Measurements from ENCODE around the gene CENPT. TPM values are rescaled to one million over a fixed set of nuclear protein-coding genes. Genes with fewer than 3 reads are reported as not detected.

Gene CENPT
- polyA plus RNA-seq, 2 of the 4 experiments (the other 2 are of a cell fraction): 19.1 to 36.9 TPM

DNA sequence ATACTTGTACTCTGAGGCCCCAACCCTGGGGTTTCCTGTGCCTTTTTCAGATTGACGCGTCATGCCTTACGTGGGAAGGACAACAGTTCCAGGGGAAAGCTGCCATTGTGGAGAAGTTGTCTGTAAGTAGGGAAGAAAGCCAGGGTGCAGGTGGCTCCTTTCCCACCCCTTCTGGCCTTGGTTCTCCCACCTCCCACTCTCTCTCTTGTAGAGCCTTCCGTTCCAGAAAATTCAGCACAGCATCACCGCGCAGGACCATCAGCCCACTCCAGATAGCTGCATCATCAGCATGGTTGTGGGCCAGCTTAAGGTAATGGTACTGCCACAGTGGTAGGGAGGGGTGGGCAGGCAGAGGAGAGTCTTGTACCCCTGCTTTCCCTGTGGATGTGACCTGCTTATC, 20.8 kb upstream of the CENPT start:
- WGBS (ENCODE audit: missing lambda C conversion rate): 90% methylated on average over 6 of the region's 6 CpGs
- POLR2A ChIA-PET: no interaction called here
- Histone ChIP-seq H3K4me2 (no peak overlapping the region), H3K4me1 (peaks cover 16% of the 10 kb centered on the region; the same call in 2 of the 3 replicates), H3K27ac (no peak overlapping the region), H3K4me3 (no peak overlapping the region), H3K9me3 (no peaks in the 10 kb centered on the region)
- TF ChIP-seq RNF2 (IDR thresholded peaks at IDR 0.05; ENCODE audit: borderline replicate concordance, low read depth) (no peak), TFCP2L1 (CRISPR knock-in tag; IDR thresholded peaks at IDR 0.05) (no peak), E2F6 (IDR thresholded peaks at IDR 0.05; ENCODE audit: borderline replicate concordance, low read depth) (no peak)
- TF ChIP-seq, protein P1, sequence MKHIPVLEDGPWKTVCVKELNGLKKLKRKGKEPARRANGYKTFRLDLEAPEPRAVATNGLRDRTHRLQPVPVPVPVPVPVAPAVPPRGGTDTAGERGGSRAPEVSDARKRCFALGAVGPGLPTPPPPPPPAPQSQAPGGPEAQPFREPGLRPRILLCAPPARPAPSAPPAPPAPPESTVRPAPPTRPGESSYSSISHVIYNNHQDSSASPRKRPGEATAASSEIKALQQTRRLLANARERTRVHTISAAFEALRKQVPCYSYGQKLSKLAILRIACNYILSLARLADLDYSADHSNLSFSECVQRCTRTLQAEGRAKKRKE (CRISPR knock-in tag; IDR thresholded peaks at IDR 0.05; ENCODE audit: low read depth): no peak
- FAIRE-seq (no peak), ATAC-seq (no peak), DNase-seq (ENCODE audit: low read depth in 1 of 2, low spot score in 1 of 2) (no peak)
- CTCF ChIA-PET: interaction anchor here (0.6 to 8.8 kb wide), 4 partner anchors 16 to 52 kb away, joined by 3 to 65 read pairs (median 4); no protein-coding TSS in a partner anchor

DNA sequence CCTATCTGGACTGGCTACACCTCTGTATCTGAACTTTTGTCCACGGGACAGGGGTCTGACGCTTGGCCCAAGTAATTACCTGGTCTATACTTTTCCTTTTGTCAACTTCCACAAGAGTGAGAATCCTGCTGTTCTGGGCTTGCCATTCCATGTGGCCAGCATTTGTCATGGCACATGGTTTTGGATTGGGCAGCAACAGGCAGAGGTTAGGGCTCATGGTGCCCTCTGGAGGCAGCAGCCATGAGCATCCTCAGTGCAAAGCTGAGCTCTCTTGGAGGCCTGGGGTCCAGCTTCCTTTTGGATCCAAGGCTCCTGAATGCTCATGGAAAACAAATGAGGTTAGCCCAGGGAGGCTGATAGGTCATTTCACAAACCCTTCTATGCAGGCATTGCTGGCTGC, 17.8 kb upstream of the CENPT start:
- no peak overlapping the region for H3K27ac ChIP-seq
- WGBS (ENCODE audit: missing lambda C conversion rate): 96% methylated on average over 2 of the region's 2 CpGs
- no peak for TF ChIP-seq MAFK (IDR thresholded peaks at IDR 0.05; ENCODE audit: partially characterized antibody)
- peak; percentile 43 to 65; a peak in 4 of 5 replicates for TF ChIP-seq RAD21 (conservative IDR thresholded peaks at IDR 0.05 in 1 of 2, IDR thresholded peaks at IDR 0.05 in 1 of 2)
- TF ChIP-seq, protein P2, sequence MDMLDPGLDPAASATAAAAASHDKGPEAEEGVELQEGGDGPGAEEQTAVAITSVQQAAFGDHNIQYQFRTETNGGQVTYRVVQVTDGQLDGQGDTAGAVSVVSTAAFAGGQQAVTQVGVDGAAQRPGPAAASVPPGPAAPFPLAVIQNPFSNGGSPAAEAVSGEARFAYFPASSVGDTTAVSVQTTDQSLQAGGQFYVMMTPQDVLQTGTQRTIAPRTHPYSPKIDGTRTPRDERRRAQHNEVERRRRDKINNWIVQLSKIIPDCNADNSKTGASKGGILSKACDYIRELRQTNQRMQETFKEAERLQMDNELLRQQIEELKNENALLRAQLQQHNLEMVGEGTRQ (IDR thresholded peaks at IDR 0.05): no peak
- no peak for TF ChIP-seq HDAC2 (IDR thresholded peaks at IDR 0.05)
- no peak for TF ChIP-seq RNF2 (IDR thresholded peaks at IDR 0.05; ENCODE audit: borderline replicate concordance, low read depth)
- TF ChIP-seq POLR2A (IDR thresholded peaks at IDR 0.05; ENCODE audit: low read length): no peak
- TF ChIP-seq KDM1A (IDR thresholded peaks at IDR 0.05; ENCODE audit: low read depth): no peak
- TF ChIP-seq EHF (CRISPR knock-in tag; IDR thresholded peaks at IDR 0.05): no peak
- no peak for TF ChIP-seq MAZ (IDR thresholded peaks at IDR 0.05; ENCODE audit: borderline replicate concordance, low read depth, low read length)
- TF ChIP-seq MYC (IDR thresholded peaks at IDR 0.05; ENCODE audit: borderline replicate concordance, low read length): peak; percentile 90; the same call in 1 of the 2 replicates
- TF ChIP-seq, protein P3, sequence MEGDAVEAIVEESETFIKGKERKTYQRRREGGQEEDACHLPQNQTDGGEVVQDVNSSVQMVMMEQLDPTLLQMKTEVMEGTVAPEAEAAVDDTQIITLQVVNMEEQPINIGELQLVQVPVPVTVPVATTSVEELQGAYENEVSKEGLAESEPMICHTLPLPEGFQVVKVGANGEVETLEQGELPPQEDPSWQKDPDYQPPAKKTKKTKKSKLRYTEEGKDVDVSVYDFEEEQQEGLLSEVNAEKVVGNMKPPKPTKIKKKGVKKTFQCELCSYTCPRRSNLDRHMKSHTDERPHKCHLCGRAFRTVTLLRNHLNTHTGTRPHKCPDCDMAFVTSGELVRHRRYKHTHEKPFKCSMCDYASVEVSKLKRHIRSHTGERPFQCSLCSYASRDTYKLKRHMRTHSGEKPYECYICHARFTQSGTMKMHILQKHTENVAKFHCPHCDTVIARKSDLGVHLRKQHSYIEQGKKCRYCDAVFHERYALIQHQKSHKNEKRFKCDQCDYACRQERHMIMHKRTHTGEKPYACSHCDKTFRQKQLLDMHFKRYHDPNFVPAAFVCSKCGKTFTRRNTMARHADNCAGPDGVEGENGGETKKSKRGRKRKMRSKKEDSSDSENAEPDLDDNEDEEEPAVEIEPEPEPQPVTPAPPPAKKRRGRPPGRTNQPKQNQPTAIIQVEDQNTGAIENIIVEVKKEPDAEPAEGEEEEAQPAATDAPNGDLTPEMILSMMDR (IDR thresholded peaks at IDR 0.05): peak; percentile 36
- TF ChIP-seq, protein P4, sequence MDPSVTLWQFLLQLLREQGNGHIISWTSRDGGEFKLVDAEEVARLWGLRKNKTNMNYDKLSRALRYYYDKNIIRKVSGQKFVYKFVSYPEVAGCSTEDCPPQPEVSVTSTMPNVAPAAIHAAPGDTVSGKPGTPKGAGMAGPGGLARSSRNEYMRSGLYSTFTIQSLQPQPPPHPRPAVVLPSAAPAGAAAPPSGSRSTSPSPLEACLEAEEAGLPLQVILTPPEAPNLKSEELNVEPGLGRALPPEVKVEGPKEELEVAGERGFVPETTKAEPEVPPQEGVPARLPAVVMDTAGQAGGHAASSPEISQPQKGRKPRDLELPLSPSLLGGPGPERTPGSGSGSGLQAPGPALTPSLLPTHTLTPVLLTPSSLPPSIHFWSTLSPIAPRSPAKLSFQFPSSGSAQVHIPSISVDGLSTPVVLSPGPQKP (IDR thresholded peaks at IDR 0.05; ENCODE audit: low read depth, low read length): no peak
- no peak for TF ChIP-seq POLR2AphosphoS2 (conservative IDR thresholded peaks at IDR 0.05; ENCODE audit: low read length)
- TF ChIP-seq ZSCAN20 (CRISPR knock-in tag; IDR thresholded peaks at IDR 0.05): no peak
- no peak for TF ChIP-seq EP300 (IDR thresholded peaks at IDR 0.05)
- no peak for TF ChIP-seq NFE2L2 (conservative IDR thresholded peaks at IDR 0.05; ENCODE audit: low read length)
- no peak for TF ChIP-seq NR3C1 (IDR thresholded peaks at IDR 0.05)
- TF ChIP-seq TFCP2L1 (CRISPR knock-in tag; IDR thresholded peaks at IDR 0.05): no peak
- TF ChIP-seq FOSL2 (IDR thresholded peaks at IDR 0.05): no peak
- TF ChIP-seq FOSL2 (CRISPR knock-in tag; IDR thresholded peaks at IDR 0.05): no peak
- no peak for TF ChIP-seq CBX8 (IDR thresholded peaks at IDR 0.05)
- no peak for TF ChIP-seq ZFP36 (IDR thresholded peaks at IDR 0.05; ENCODE audit: borderline replicate concordance, partially characterized antibody)
- no peak for TF ChIP-seq HEYL (CRISPR knock-in tag; IDR thresholded peaks at IDR 0.05)
- TF ChIP-seq REST (IDR thresholded peaks at IDR 0.05): no peak
- peak; percentile 87 for TF ChIP-seq MAX (IDR thresholded peaks at IDR 0.05)
- no peak for TF ChIP-seq RCOR1 (IDR thresholded peaks at IDR 0.05; ENCODE audit: low read depth, low read length)
- no peak for TF ChIP-seq CHD4 (IDR thresholded peaks at IDR 0.05; ENCODE audit: borderline replicate concordance)
- peak; percentile 84 to 88 for ATAC-seq
- H3K4me2 ChIP-seq: no peak overlapping the region
- H3K9me3 ChIP-seq: no peaks in the 10 kb centered on the region
- ChIA-PET POLR2A (interaction anchor here (0.7 kb wide), 2 partner anchors 46 to 337 kb away, joined by 3 read pairs; partner anchors contain the start of gene RIPOR1), CTCF (interaction anchor here (0.7 to 9.3 kb wide), 11 partner anchors 9 to 193 kb away, joined by 3 to 86 read pairs (median 4); partner anchors contain the start of genes NRN1L and TSNAXIP1)
- peaks cover 36% of the 10 kb centered on the region for H3K4me1 ChIP-seq
- no peak overlapping the region for H3K4me3 ChIP-seq
- DNase-seq (ENCODE audit: low read depth in 1 of 2, low spot score in 1 of 2): peak; percentile 69 to 72
- FAIRE-seq: no peak
